Ammon's horn (tissue), 1 donor: ENCODE measurements around the gene CAPN3.
"Not testable (repeated sequence)": the region's sequence is repeated elsewhere in the genome, so short reads cannot be mapped to it uniquely, and the experiment has no call there.

Source experiments
- DNase-seq: peaks from one replicate; pipeline ENCODE4 v3.0.0-alpha.2; 2016; ENCODE audit warnings: low spot score

Gene CAPN3

GRCh38 chr15:42359249-42359648 is at the start of gene CAPN3:
TSS of gene CAPN3 (plus strand) at chr15:42359501. CDS start at chr15:42359806, 305 bp downstream.
- DNase-seq: no peak

- DNase-seq: no peak
Observed at GRCh38 chr15:42313463-42313862, 45.8 kb upstream of the CAPN3 start.

GRCh38 chr15:42314818-42315217 is 44.5 kb upstream of the CAPN3 start:
- no peak for DNase-seq

GRCh38 chr15:42315521-42315920 is 43.8 kb upstream of the CAPN3 start:
- DNase-seq: no peak

- not testable (repeated sequence) for DNase-seq
Observed at GRCh38 chr15:42316282-42316805, 43.0 kb upstream of the CAPN3 start.

- no peak for DNase-seq
Observed at GRCh38 chr15:42319206-42319605, 40.1 kb upstream of the CAPN3 start.

- DNase-seq: no peak
Observed at GRCh38 chr15:42324308-42324707, 35.0 kb upstream of the CAPN3 start.

- DNase-seq: no peak
Observed at GRCh38 chr15:42329161-42329560, 30.1 kb upstream of the CAPN3 start.

GRCh38 chr15:42329992-42330391 is 29.3 kb upstream of the CAPN3 start:
- no peak for DNase-seq

- no peak for DNase-seq
Observed at GRCh38 chr15:42331235-42331634, 28.1 kb upstream of the CAPN3 start.

GRCh38 chr15:42332331-42332730 is 27.0 kb upstream of the CAPN3 start:
- no peak for DNase-seq

GRCh38 chr15:42335074-42335473 is 24.2 kb upstream of the CAPN3 start:
- no peak for DNase-seq

- DNase-seq: not testable (repeated sequence)
Observed at GRCh38 chr15:42336650-42337049, 22.7 kb upstream of the CAPN3 start.

- not testable (repeated sequence) for DNase-seq
Observed at GRCh38 chr15:42337104-42337503, 22.2 kb upstream of the CAPN3 start.

- DNase-seq: no peak
Observed at GRCh38 chr15:42338500-42338899, 20.8 kb upstream of the CAPN3 start.

GRCh38 chr15:42343596-42344232 is 15.6 kb upstream of the CAPN3 start:
- DNase-seq: no peak

GRCh38 chr15:42344763-42345162 is 14.5 kb upstream of the CAPN3 start:
- DNase-seq: no peak

- DNase-seq: no peak
Observed at GRCh38 chr15:42345504-42345903, 13.8 kb upstream of the CAPN3 start.

GRCh38 chr15:42348083-42348482 is 11.2 kb upstream of the CAPN3 start:
- DNase-seq: no peak

GRCh38 chr15:42349186-42349585 is 10.1 kb upstream of the CAPN3 start:
- DNase-seq: no peak

GRCh38 chr15:42352401-42352800 is 6.9 kb upstream of the CAPN3 start:
- DNase-seq: no peak

GRCh38 chr15:42353061-42353460 is 6.2 kb upstream of the CAPN3 start:
- DNase-seq: no peak

- DNase-seq: no peak
Observed at GRCh38 chr15:42354824-42355223, 4.5 kb upstream of the CAPN3 start.

- no peak for DNase-seq
Observed at GRCh38 chr15:42355291-42355690, 4.0 kb upstream of the CAPN3 start.
